K562 (cell line): ENCODE data around the gene SLC35D2. TPM values are rescaled to one million over a fixed set of nuclear protein-coding genes. Genes with fewer than 3 reads are reported as not detected.

ENCODE experiments used
- ATAC-seq: fragments of 200-7000 bp; cut with Tn5 transposase; 3 replicates; pipeline ENCODE4 v1.9.1; 2020; ENCODE audit warnings: moderate library complexity
- BruUV-seq: library from RNA; stranded (reverse); fragments of 400-500 nt; replicated peaks from 2 replicates; lab custom pipeline; 2021; lab: Mats Ljungman, UMichigan
- CTCF ChIA-PET: fragments of 300-600 bp; formaldehyde crosslinking; extraction: SDS; loops from one replicate; lab custom pipeline; 2021; ENCODE audit warnings: low intra/inter-chr PET ratio; lab: Yijun Ruan, JAX
- POLR2A ChIA-PET: fragments of 300-600, 350-650 bp; sonication (Branson Sonifier 250); formaldehyde crosslinking; extraction: SDS; loops from one replicate; lab custom pipeline; 2021; ENCODE audit warnings: antibody characterized with exemption, inconsistent platforms; lab: Yijun Ruan, JAX
- DNase-seq, 4 experiments: peaks; one replicate each; pipeline versions ENCODE4 v3.0.0 to v3.0.0-alpha.2; 2011 to 2018; ENCODE audit warnings: low spot score in 3 of 4, mixed read lengths in 3 of 4; ENCODE audit errors: extremely low read depth in 1 of 4
- FAIRE-seq: peaks from 2 replicates; lab custom pipeline; 2011; peaks lifted over from hg19 to GRCh38; lab: Jason Lieb, UNC
- H2AFZ ChIP-seq: 2 replicates; pipeline ENCODE4 v1.6.0; 2011; ENCODE audit warnings: low read depth, low read length, control low read depth, inconsistent platforms
- H3K27ac ChIP-seq: fragments of 200-600 bp; 3 replicates; pipeline ENCODE4 v1.8.0; 2011; ENCODE audit warnings: low read depth, mild to moderate bottlenecking, control low read depth, inconsistent platforms, low read length, moderate library complexity, mixed read lengths; ENCODE audit errors: extremely low read depth
- H3K27me3 ChIP-seq, 2 experiments: fragments of 300-600 bp in 1 of 2; 2 replicates in 1 of 2; 3 replicates in 1 of 2; pipeline versions ENCODE4 v1.6.0 to v1.8.0; 2011; ENCODE audit warnings: inconsistent platforms in 2 of 2, low read length in 2 of 2, mild to moderate bottlenecking in 1 of 2, mixed read lengths in 1 of 2, moderate library complexity in 1 of 2; ENCODE audit not compliant: control insufficient read depth in 2 of 2, insufficient read depth in 2 of 2
- H3K36me3 ChIP-seq: fragments of 300-600 bp; 3 replicates; pipeline ENCODE4 v1.8.0; 2011; ENCODE audit warnings: mild to moderate bottlenecking, low read length, inconsistent platforms; ENCODE audit not compliant: control insufficient read depth, insufficient read depth
- H3K4me1 ChIP-seq, 2 experiments: fragments of 200-600 bp in 1 of 2; replicated peaks in 1 of 2; 2 replicates in 1 of 2; 3 replicates in 1 of 2; pipeline versions ENCODE4 v1.5.1 to v1.8.0; 2011; ENCODE audit warnings: inconsistent platforms in 2 of 2, low read length in 2 of 2, mild to moderate bottlenecking in 1 of 2, mixed read lengths in 1 of 2, moderate library complexity in 1 of 2; ENCODE audit not compliant: control insufficient read depth in 2 of 2, insufficient read depth in 2 of 2
- H3K4me2 ChIP-seq: 2 replicates; pipeline ENCODE4 v1.6.1; 2011; ENCODE audit warnings: low read length, control low read depth, inconsistent platforms, mixed read lengths; ENCODE audit not compliant: insufficient read depth
- H3K4me3 ChIP-seq: fragments of 200-600 bp; sonication (generic), shearing (Covaris generic); 2 replicates; pipeline ENCODE4 v1.5.1; 2016; ENCODE audit warnings: control low read depth, inconsistent platforms
- H3K79me2 ChIP-seq: fragments of 200-600 bp; 3 replicates; pipeline ENCODE4 v1.8.0; 2011; ENCODE audit warnings: low read length, inconsistent platforms; ENCODE audit not compliant: control insufficient read depth, insufficient read depth
- H3K9ac ChIP-seq, 2 experiments: 2 replicates each; pipeline versions ENCODE4 v1.6.0 to v1.6.1; 2011; ENCODE audit warnings: low read depth in 2 of 2, low read length in 2 of 2, control low read depth in 1 of 2, inconsistent platforms in 1 of 2, mild to moderate bottlenecking in 1 of 2, mixed read lengths in 1 of 2; ENCODE audit not compliant: insufficient read depth in 1 of 2
- H3K9me1 ChIP-seq: one replicate; pipeline ENCODE4 v1.6.0; 2011; ENCODE audit warnings: inconsistent platforms, mild to moderate bottlenecking, low read length, moderate library complexity; ENCODE audit not compliant: control insufficient read depth, insufficient read depth
- H3K9me3 ChIP-seq: replicated peaks from 2 replicates; pipeline ENCODE4 v1.5.1; 2011; ENCODE audit warnings: low read depth, low read length, inconsistent platforms; ENCODE audit not compliant: control insufficient read depth, insufficient read depth
- H4K20me1 ChIP-seq: replicated peaks from 2 replicates; pipeline ENCODE4 v1.6.1; 2011; ENCODE audit warnings: low read length, inconsistent platforms, mixed read lengths; ENCODE audit not compliant: control insufficient read depth, insufficient read depth
- CHD7 ChIP-seq: fragments of 200-600 bp; sonication (generic); IDR thresholded peaks from one replicate; pipeline ENCODE4 v1.6.1; 2012; ENCODE audit warnings: mild to moderate bottlenecking, low read depth, low read length, inconsistent platforms
- STAG1 ChIP-seq: sonication (generic); formaldehyde crosslinking; IDR thresholded peaks from 2 replicates; pipeline ENCODE4 v1.5.0; 2020; ENCODE audit warnings: missing genetic modification reagents, borderline replicate concordance
- TSC22D4 ChIP-seq: fragments of 450-650 bp; IDR thresholded peaks from 2 replicates; pipeline ENCODE4 v1.6.1; 2016; ENCODE audit warnings: missing genetic modification characterization, missing biosample characterization, control low read depth
- ZNF830 ChIP-seq: fragments of 250-450 bp; sonication (Bioruptor Pico); IDR thresholded peaks from 2 replicates; pipeline ENCODE4 v1.5.0; 2021; ENCODE audit warnings: mild to moderate bottlenecking
- WGBS: fragments of 100-300 bp; shearing (Covaris generic); methylation state at CpG from one replicate; pipeline ENCODE4 v1.1.6; 2016; ENCODE audit warnings: low coverage, mixed read lengths; ENCODE audit not compliant: insufficient coverage; ENCODE audit errors: missing lambda C conversion rate; 5-methylcytosine and 5-hydroxymethylcytosine counted together
- in situ Hi-C: fragments of 300-500 bp; cut with MboI; formaldehyde crosslinking; loops from 4 replicates; pipeline ENCODE4 v1.15.0; 2018; ENCODE audit warnings: inconsistent platforms, mixed read lengths
- intact Hi-C: fragments of 100-400 bp; cut with micrococcal nuclease; formaldehyde crosslinking; loops from 2 replicates; pipeline ENCODE4 v1.14.2; 2022
- polyA plus RNA-seq, 8 experiments: library from polyadenylated mRNA; depleted of rRNA in 4 of 8; stranded (reverse) in 5 of 8; unstranded in 3 of 8; fragments of >200 nt; fragmentation: Nextera tagmentation in 2 of 8; fragmentation: Illumina TruSeq in 1 of 8; extraction: Ambion mirVana in 2 of 8; extraction: Trizol in 1 of 8; gene quantifications; 2 replicates each; pipeline versions ENCODE4 v1.2.1 to v1.2.3, GENCODE V29; 2011 to 2014; ENCODE audit warnings: inconsistent platforms in 1 of 8, missing spikeins in 1 of 8
- total RNA-seq, 7 experiments: library from RNA; depleted of rRNA in 6 of 7; stranded (reverse); fragments of >200 nt in 6 of 7; fragmentation: Illumina TruSeq in 2 of 7; extraction: Trizol in 2 of 7; gene quantifications; 2 replicates each; pipeline versions ENCODE4 v1.2.1 to v1.2.3, GENCODE V29; 2011 to 2021; ENCODE audit warnings: low replicate concordance in 1 of 7
- TF ChIP-seq, protein P1 (sequence below): fragments of 450-650 bp; IDR thresholded peaks from 2 replicates; pipeline ENCODE4 v1.7.1; 2018; ENCODE audit warnings: mild to moderate bottlenecking, low read depth; ENCODE audit not compliant: partially characterized antibody
- TF ChIP-seq, protein P2 (sequence below): fragments of 450-650 bp; formaldehyde crosslinking; IDR thresholded peaks from 2 replicates; pipeline ENCODE4 v1.4.0; 2020; ENCODE audit warnings: mild to moderate bottlenecking, moderate library complexity

SLC35D2 gene
- total and polyA plus RNA-seq, 9 of the 15 experiments (the other 6 are each of a cell fraction or from before 2014, with no cell fraction given), result 2.9 to 14.9 (median 11.7) TPM

- Histone ChIP-seq H3K4me1 (no peaks in the 10 kb centered on the region), H4K20me1 (no peaks in the 10 kb centered on the region), H3K4me2 (no peak overlapping the region), H3K36me3 (no peaks in the 10 kb centered on the region), H3K27ac (no peak overlapping the region), H3K4me3 (no peak overlapping the region), H3K9me1 (no peaks in the 10 kb centered on the region), H3K9ac (no peak overlapping the region), H3K27me3 (peaks cover 0 to 5% of the 10 kb centered on the region in 2 experiments; a peak in 1 of 5 replicates), H3K79me2 (no peaks in the 10 kb centered on the region), H3K9me3 (no peaks in the 10 kb centered on the region; the same call in 1 of the 2 replicates), H2AFZ (no peak overlapping the region)
- in situ Hi-C loops, result no loop called here
- 5% methylated on average over 4 of the region's 4 CpGs for WGBS
- ChIA-PET POLR2A (interaction anchor here (0.6 to 0.7 kb wide), 2 partner anchors 10 to 157 kb away, joined by 3 read pairs; no protein-coding TSS in a partner anchor), CTCF (no interaction called here)
- ATAC-seq (no peak), FAIRE-seq (no peak), DNase-seq (no peak)
- intact Hi-C loops, result no loop called here
- no TSS peak for BruUV-seq
- TF ChIP-seq, protein P1, sequence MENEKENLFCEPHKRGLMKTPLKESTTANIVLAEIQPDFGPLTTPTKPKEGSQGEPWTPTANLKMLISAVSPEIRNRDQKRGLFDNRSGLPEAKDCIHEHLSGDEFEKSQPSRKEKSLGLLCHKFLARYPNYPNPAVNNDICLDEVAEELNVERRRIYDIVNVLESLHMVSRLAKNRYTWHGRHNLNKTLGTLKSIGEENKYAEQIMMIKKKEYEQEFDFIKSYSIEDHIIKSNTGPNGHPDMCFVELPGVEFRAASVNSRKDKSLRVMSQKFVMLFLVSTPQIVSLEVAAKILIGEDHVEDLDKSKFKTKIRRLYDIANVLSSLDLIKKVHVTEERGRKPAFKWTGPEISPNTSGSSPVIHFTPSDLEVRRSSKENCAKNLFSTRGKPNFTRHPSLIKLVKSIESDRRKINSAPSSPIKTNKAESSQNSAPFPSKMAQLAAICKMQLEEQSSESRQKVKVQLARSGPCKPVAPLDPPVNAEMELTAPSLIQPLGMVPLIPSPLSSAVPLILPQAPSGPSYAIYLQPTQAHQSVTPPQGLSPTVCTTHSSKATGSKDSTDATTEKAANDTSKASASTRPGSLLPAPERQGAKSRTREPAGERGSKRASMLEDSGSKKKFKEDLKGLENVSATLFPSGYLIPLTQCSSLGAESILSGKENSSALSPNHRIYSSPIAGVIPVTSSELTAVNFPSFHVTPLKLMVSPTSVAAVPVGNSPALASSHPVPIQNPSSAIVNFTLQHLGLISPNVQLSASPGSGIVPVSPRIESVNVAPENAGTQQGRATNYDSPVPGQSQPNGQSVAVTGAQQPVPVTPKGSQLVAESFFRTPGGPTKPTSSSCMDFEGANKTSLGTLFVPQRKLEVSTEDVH, result no peak
- TF ChIP-seq TSC22D4, result no peak
- TF ChIP-seq ZNF830, result no peak
- TF ChIP-seq, protein P2, sequence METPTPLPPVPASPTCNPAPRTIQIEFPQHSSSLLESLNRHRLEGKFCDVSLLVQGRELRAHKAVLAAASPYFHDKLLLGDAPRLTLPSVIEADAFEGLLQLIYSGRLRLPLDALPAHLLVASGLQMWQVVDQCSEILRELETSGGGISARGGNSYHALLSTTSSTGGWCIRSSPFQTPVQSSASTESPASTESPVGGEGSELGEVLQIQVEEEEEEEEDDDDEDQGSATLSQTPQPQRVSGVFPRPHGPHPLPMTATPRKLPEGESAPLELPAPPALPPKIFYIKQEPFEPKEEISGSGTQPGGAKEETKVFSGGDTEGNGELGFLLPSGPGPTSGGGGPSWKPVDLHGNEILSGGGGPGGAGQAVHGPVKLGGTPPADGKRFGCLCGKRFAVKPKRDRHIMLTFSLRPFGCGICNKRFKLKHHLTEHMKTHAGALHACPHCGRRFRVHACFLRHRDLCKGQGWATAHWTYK (CRISPR knock-in tag), result no peak
- no peak for TF ChIP-seq STAG1 (CRISPR knock-in tag)
- no peak for TF ChIP-seq CHD7
Measured at GRCh38 chr9:96305171-96305570, 78.3 kb downstream of the SLC35D2 start.
